ENCODE data around the gene TMEM91.

The TMEM91 gene

GRCh38 chr19:41376241-41376997 is at the start of gene TMEM91:
TSS of gene TMEM91 (plus strand) at chr19:41376533. CDS start at chr19:41378310, 1,777 bp downstream.
- no peak for DNase-seq (ENCODE audit: low read depth, low spot score)
- no peak for TF ChIP-seq CTCF (IDR thresholded peaks at IDR 0.05; ENCODE audit: low read depth, low read length)
- H3K4me3 ChIP-seq (ENCODE audit: low read depth, low read length), result peak within 1 kb of the TSS; percentile 52
- in situ Hi-C loops (cut with HindIII; ENCODE audit: low sequenced_read_pairs), result no loop called here

GRCh38 chr19:41327076-41327575 is 49.2 kb upstream of the TMEM91 start:
- H3K4me3 ChIP-seq (ENCODE audit: low read depth, low read length), result no peak overlapping the region
- TF ChIP-seq CTCF (IDR thresholded peaks at IDR 0.05; ENCODE audit: low read depth, low read length), result no peak
- DNase-seq (ENCODE audit: low read depth, low spot score), result no peak
- in situ Hi-C loops (cut with HindIII; ENCODE audit: low sequenced_read_pairs), result no loop called here

- no peak overlapping the region for H3K4me3 ChIP-seq (ENCODE audit: low read depth, low read length)
- peak; percentile 58 for DNase-seq (ENCODE audit: low read depth, low spot score)
- in situ Hi-C loops (cut with HindIII; ENCODE audit: low sequenced_read_pairs), result no loop called here
- TF ChIP-seq CTCF (IDR thresholded peaks at IDR 0.05; ENCODE audit: low read depth, low read length), result no peak
These were observed 48.7 kb upstream of the TMEM91 start for GRCh38 chr19:41327576-41328156.

GRCh38 chr19:41328157-41328841 is 48.0 kb upstream of the TMEM91 start:
- in situ Hi-C loops (cut with HindIII; ENCODE audit: low sequenced_read_pairs), result no loop called here
- TF ChIP-seq CTCF (IDR thresholded peaks at IDR 0.05; ENCODE audit: low read depth, low read length), result no peak
- no peak overlapping the region for H3K4me3 ChIP-seq (ENCODE audit: low read depth, low read length)
- DNase-seq (ENCODE audit: low read depth, low spot score), result peak; percentile 35

GRCh38 chr19:41328842-41329225 is 47.5 kb upstream of the TMEM91 start:
- TF ChIP-seq CTCF (IDR thresholded peaks at IDR 0.05; ENCODE audit: low read depth, low read length), result no peak
- no peak for DNase-seq (ENCODE audit: low read depth, low spot score)
- in situ Hi-C loops (cut with HindIII; ENCODE audit: low sequenced_read_pairs), result no loop called here
- no peak overlapping the region for H3K4me3 ChIP-seq (ENCODE audit: low read depth, low read length)

- TF ChIP-seq CTCF (IDR thresholded peaks at IDR 0.05; ENCODE audit: low read depth, low read length), result no peak
- in situ Hi-C loops (cut with HindIII; ENCODE audit: low sequenced_read_pairs), result no loop called here
- no peak overlapping the region for H3K4me3 ChIP-seq (ENCODE audit: low read depth, low read length)
- no peak for DNase-seq (ENCODE audit: low read depth, low spot score)
These were observed 45.9 kb upstream of the TMEM91 start for GRCh38 chr19:41330481-41330880.
